GM12872 (cell line): Measurements from ENCODE around the gene COX8A.

Experiments
- TF ChIP-seq, protein P1 (sequence below): IDR thresholded peaks from 3 replicates; pipeline ENCODE4 v1.5.1; 2011; ENCODE audit warnings: low read depth, mild to moderate bottlenecking, low read length, moderate library complexity; ENCODE audit not compliant: insufficient read depth

Gene COX8A

GRCh38 chr11:64014356-64014755, 39.9 kb downstream of the COX8A start:
- TF ChIP-seq, protein P1, sequence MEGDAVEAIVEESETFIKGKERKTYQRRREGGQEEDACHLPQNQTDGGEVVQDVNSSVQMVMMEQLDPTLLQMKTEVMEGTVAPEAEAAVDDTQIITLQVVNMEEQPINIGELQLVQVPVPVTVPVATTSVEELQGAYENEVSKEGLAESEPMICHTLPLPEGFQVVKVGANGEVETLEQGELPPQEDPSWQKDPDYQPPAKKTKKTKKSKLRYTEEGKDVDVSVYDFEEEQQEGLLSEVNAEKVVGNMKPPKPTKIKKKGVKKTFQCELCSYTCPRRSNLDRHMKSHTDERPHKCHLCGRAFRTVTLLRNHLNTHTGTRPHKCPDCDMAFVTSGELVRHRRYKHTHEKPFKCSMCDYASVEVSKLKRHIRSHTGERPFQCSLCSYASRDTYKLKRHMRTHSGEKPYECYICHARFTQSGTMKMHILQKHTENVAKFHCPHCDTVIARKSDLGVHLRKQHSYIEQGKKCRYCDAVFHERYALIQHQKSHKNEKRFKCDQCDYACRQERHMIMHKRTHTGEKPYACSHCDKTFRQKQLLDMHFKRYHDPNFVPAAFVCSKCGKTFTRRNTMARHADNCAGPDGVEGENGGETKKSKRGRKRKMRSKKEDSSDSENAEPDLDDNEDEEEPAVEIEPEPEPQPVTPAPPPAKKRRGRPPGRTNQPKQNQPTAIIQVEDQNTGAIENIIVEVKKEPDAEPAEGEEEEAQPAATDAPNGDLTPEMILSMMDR: no peak

DNA sequence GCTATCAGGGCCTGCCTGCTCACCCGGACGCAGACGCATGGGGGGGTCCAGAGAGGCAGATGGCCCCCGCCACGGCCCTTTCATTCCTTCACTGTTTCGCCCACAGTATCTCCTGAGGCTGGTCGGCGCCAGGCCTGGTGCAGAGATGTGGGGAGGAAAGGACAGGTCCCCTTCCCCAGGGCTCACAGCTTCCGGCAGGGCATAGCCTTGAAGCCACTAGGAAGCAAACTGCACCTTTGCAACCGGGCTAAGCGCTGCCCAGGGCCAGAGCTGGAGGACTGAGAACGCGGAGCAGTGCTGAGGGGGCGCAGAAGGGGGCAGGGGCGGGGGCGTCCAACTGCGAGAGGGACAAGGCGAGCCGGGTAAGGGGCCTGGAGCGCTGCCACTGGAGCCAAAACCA, 41.1 kb downstream of the COX8A start:
- TF ChIP-seq, protein P1: no peak

DNA sequence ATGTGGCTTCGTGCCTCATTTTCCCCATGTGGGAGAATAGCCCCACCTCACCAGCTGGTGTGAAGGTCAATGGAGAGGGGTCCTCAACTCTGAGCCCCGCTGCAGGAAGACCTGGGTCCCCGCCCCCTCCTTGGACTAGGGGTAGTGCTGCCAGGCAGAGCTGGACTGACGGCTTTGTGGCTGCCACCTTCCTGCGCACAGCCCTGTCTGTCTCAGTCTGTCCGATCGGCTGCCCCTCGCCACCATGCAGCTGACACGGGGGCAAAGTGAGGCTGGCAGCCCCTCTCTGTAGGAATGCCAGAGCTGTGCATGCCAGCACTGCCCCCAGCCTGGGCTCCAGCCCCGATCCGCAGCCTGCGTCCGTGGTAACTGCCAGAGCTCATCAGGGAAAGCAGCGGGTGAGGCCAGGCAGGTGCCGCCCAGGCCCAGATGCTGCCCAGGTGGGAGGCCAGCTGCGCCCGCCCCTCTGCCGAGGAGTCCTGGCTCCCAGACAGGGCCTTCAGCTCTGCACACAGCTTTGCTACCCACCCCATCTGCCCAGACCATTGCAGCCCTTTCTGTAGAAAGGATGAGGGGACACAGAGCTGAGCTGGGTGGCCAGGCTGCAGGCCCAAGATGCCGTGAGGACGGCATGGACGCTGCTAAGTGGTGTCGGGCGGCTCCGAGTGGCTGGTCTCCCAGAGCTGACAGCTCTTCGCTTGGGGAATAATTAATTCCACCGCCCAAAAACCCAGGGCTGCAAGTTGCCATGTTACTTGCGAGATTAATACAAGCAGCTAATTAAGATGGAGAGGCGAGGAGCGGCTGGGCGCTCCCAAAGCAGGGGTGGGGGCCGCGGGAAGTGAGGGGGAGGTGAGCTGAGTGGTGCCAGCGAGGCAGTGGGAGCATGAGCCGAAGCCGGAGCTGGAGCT, 41.8 kb downstream of the COX8A start:
- TF ChIP-seq, protein P1: no peak

GRCh38 chr11:64017945-64018224, 43.5 kb downstream of the COX8A start:
- TF ChIP-seq, protein P1: no peak

- TF ChIP-seq, protein P1: no peak
These were observed 43.9 kb downstream of the COX8A start for GRCh38 chr11:64018310-64018709.

GRCh38 chr11:64019106-64020037, 45.0 kb downstream of the COX8A start:
- TF ChIP-seq, protein P1: no peak

DNA sequence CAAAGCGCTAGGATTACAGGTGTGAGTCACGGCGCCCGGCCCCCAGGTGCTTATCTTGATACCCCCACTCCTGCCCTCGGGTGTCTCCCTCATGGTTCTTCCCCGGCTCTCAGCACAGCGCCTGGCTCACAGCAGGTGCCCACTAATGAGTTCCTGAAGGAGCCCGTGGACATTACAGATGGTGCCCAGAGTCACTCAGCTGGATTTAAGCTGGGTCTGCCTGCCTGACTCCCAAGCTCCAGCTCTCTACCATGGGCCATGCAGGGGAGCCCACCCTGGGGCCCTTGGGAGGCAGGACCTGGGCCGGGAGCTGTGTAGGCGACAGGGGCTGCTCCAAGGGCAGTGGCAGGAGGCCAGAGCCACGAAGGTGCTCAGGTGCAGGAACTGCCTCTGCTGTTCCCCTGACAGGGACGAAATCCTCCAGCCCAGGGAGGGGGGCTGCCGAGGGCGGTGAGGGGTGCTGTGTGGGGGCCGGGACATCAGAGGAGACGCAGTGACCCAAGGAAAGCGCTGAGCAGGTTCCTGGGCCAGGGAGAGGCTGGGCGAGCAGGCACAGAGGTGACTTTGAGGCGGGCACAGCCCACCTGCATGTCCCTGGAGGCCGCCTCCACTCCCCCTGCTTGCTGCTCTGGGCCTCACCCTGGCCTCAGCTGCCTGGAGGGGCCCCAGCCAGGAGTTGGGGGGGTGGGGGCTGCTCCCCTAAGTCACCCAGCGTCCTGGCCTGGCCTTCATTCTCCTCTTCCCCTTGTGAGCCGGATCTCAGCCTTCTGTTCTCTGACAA, 46.7 kb downstream of the COX8A start:
- TF ChIP-seq, protein P1: no peak
